Activated CD4-positive, alpha-beta T cell treated with anti-CD3 and anti-CD28 coated beads, Interleukin-10, Interleukin-2, amounts not matched to agents 100 ng/mL and 50 ng/mL, durations not matched to agents 16 hours and 8 hours (primary cell): ENCODE data around the gene ADAT3.
A peak's percentile ranks its signal among the peaks of the same experiment; 100 is the strongest.
"Not testable (repeated sequence)": the region's sequence is repeated elsewhere in the genome, so short reads cannot be mapped to it uniquely, and the experiment has no call there.

Source experiments
- DNase-seq: peaks from one replicate; pipeline ENCODE4 v3.0.0-alpha.2; 2020

Gene ADAT3

DNA sequence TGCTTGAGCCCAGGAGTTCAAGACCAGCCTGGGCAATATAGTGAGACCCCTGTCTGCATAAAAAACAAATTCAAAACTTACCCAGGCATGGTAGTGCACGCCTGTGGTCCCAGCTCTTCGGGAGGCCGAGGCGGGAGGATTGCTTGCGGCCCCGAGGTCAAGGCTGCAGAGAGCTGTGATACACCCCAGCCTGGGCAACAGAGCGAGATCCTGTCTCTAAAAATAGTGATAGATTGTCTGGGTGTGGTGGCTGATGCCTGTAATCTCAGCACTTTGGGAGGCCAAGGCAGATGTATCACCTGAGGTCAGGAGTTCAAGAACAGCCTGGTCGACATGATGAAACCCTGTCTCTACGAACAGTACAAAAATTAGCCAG lies 37.9 kb upstream of the ADAT3 start:
- no peak for DNase-seq

DNA sequence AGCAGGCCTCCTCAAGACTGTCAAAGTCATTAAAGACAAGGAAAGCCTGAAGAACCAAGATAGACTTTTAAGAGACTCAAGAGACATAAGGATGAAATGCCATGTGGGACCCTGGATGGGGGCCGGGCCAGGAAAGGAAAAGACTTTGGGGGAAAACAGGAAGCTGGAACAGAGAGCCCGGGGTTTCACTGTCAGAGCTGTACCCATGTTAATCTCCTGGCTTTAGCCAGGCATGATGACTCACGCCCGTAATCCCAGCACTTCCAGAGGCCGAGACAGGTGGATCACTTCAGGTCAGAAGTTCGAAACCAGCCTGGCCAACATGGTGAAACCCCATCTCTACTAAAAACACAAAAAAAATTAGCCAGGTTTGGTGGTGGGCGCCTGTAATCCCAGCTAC lies 36.2 kb upstream of the ADAT3 start:
- no peak for DNase-seq

DNA sequence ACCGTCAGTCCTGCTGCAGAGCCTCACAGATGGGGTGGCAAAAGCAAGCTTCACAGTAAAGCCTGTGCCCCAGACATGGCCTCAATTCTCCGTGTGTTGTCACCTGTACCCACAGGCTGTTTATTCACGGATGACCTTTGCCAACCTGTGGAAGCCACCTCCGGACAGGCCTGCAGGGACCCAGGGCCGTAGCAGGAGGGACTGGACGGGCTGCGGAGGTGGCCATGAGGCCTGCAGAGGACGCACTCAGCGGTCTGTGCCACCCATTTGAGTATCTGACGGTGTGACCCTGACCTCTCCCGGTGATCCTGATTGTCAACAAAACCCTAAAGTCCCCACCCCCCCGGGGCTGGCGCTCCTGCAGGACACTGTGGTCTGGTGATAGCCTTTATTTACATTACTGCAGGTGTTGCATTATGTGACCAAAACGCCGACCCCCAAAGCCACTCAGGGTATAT lies 34.0 kb upstream of the ADAT3 start:
- no peak for DNase-seq

DNA sequence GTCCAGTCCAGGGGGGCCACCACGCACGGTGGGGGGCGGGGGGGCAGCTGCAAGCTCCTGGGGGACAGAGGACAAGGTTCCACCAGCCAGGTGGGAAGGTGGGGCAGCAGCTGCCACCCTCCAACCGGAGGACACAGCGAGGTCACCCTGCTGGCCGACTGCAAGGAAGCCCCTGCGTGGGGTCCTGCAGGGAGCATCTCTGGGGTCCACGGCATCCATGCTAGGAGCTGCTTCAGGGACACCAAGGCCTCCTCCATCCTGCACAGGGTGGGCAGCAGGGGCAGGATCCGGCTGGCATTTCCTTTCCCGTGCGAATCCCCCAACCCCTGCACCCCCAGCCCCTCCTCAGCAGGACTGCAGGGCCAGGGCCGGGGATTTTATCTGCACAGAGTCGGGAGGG lies 33.6 kb upstream of the ADAT3 start:
- DNase-seq: no peak

DNA sequence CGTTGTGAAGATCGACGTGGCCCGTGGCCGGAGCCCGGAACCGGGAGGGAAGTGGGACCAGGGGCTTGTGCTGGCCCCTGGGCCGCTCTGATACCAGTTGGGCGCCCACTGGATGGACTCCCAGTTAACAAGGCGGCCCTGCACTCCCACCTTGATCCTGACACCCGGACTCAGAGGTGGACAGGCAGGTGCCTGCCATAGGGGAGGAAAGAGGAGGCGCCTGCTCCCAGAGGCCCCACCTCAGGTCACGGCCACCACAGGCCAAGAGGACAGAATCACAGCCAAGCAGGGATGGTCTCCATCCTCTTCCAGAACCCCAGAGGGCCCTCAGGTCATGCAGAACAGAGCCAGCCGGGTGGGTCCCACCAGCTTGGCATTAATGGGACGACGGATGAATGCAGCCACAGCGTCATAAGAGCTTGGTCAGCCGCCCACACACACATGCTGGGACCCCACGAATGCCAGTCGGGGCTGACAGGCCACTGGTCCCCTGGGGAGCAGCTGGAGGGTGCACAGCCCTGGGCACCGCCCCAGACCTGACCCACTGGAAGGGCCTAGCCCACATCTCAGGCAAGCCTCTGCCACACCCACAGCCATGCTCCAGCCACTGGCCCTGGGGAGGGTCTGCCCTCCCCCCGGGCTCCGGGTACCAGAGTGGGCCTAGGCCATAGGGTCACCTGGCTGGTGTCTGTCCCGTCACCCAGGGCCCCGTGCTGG lies 32.2 kb upstream of the ADAT3 start:
- DNase-seq: no peak

DNA sequence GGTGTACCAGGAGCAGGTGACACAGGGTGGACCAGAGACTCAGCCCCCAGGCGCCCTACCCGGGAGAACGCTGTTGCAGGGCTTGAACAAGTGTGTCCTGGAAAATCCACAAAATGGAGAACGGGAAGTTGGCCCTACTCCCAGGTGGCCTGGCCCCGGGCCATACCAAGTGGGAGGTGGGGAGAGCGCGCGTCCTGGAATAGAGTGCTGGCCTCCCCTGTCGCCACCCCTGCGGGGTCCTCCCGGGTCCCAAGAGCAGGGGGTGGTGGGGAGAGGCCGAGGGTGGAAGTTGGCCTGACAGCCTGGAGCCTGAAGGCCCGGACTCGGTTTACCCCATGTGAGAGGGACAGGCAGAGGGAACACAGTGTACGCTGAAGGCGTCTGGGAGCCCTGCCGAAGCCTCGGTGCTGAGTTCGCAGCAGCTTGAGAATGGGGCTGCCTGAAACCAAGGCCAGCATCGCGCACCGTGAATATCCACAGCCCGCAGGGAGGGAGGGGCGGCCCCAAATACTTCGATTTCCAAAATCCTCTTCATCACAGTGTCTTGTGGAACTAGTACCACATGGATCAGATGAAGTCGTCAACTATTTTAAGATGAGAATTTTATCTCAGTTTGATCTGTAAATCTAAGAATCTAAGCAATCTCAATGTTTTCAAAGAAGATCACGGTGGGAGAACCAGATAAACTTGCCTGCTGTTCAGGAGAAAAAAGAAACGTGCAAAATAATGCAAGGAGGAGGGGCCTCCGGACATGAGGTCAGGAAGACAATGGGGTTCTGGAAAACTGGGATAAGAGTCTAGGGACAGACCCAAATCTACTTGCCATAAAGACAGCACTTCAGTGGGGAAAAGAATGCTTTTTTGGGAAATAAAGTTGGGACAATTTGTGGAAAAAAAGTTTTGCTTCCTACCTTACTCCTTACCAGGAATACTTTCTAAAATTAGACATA lies 31.4 kb upstream of the ADAT3 start:
- no peak for DNase-seq

DNA sequence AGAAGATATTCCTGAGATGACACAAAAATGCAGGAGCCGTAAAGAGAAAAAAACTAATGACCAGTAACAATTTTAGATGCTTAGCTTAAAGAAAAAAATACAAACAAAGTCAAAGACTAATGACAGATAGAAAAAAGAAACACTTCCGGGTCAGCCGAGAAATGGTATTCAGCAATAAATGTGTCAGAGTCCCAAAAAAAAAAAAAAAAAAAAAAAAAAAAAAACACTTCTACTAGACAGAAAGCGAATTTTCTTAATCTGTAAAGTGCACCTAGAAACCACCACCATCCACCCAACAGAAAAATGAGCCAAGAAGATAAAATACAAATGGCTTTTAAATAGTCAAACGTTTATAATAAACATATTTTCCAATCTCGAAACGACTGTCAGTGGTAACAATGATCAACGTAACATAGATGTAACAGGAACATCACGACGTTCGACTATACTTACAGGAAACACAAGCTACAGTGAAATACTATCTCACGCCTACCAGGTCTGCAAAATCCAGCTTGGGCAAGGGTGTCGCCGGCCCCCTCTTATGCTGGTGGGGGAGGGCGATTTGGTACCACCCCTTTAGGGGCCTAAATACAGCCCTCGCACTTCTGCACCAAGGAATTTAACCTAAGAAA lies 30.5 kb upstream of the ADAT3 start:
- peak; percentile 56 for DNase-seq

DNA sequence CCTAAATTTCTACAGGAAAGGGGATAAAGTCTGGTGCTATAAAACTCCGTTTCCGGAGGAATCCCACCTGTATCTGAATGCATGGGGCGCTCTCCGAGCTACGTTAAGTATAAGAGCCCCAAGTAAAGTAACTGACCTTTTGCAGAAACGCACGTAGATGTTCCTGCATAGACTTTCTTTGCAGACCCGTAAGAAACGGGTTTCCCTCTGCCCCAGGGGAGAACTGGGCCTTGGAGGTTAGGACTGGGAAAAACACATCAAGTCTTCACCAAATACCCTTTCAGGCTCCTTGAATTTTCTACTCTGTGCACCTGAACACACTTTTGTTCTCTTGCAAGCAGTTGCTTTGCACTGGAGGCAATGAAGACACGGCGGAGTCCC lies 29.9 kb upstream of the ADAT3 start:
- not testable (repeated sequence) for DNase-seq

DNA sequence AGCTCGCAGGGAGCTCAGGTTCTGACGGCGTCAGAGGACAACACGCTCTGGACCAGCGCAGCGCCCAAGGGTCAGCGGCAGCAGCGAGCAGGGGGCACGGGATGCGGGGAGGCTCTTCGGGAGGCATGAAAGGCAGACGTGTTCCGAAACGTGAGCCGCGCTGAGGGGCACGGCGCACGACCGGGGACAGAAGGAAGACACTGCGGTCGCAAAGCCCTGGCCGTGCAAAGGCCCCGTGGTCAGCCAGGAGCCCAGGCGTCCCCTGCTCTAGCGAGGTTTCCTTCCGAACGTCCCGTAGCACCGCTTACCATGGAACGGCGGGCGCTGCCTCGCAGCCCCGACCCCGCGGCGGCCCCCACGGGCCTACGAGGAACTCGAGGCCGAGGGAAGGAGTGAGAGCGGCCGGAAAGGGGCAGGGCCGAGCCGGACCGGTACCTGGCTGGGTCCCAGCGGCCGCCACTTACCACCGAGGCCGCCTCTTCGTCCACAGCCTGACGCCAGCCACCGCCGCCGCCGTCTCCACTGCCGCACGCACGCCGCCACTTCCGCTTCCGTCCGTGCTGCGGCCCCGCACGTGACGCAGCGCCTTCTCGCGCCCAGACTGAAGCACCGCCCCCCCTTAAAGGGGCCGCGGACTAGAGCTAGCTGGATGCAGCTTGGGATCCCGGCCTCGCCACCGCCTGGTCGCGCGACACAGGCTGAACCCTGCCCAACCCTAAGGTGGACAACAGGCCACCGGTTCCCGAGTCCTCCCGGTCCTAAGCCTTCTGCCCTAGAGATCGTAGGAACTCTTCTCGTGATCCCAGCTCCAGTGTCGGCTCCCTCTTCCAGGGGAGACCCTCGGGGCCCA lies 29.3 kb upstream of the ADAT3 start:
- peak; percentile 94 for DNase-seq

DNA sequence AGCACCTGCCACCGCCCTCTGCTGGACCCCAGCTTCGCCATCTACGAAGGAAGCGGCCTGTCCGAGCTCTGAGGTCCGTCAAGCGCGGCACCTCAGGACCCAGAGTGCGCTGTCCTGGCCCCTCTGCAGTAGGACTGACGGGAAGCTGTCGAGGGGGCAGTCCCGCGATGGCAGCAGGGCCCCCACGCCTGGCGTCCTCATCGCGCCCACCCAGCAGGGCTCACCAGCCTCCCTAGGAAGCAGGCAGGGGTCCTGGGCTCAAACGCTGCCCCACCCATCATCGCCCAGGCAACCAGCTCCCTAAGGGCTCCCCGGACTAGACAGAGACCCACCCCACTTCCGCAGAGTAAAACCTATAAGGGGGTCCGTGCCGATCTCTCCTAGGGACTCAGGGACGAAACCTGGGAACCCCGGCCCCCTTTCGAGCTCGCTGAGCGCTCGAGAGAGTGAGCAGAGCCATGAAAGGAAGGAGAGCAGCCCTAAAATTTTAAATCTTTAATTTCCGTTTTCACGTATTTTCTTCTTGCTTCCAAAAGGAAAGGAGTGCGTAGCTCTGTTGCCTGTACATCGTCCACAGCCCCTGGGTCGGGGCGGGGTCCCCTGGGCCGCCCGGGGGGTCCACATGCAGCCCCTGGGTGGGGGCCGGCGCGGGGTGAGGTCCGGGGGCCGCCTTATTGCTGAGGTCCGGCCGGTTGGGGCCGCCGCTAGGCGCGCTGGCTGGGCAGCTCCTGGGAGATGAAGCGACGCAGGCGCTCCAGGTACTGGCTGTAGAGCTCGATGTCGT lies 28.5 kb upstream of the ADAT3 start:
- not testable (repeated sequence) for DNase-seq

DNA sequence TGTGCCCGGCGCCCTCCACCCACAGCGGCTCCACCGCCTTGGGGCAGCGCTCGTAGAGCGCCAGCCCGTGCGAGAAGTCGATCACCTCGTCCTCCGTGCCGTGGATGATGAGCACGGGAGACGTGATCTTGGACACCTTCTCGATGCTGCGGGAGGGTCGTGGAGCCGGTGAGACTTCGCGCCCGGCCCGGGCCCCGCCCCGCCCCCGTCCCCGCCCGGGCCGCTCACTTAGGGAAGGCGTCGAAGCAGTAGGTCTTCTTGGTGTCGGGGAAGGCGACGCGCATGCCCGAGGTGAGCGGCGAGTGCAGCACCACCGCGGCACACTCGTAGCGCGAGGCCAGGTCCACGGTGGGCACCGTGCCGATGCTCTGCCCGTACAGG lies 27.9 kb upstream of the ADAT3 start:
- DNase-seq: not testable (repeated sequence)

DNA sequence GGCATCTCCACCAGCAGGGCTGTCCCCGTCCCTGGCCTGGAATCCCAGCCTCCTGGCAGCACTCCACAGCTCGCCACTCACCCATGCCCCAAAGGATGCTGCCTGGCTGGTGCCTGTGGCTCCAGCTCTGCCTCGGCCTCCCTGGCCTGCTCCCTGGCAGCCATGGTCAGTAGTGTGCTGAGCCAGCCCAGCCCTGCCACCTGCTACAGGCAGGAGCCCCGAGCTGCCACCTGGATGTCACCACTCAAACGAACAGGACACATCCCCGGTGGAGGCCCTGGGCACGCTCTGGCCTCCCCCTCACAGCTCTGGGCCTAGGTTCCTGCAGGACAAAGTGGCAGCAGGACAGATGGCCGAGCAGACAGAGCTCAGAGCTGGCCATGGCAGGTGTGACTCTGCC lies 26.6 kb upstream of the ADAT3 start:
- not testable (repeated sequence) for DNase-seq

DNA sequence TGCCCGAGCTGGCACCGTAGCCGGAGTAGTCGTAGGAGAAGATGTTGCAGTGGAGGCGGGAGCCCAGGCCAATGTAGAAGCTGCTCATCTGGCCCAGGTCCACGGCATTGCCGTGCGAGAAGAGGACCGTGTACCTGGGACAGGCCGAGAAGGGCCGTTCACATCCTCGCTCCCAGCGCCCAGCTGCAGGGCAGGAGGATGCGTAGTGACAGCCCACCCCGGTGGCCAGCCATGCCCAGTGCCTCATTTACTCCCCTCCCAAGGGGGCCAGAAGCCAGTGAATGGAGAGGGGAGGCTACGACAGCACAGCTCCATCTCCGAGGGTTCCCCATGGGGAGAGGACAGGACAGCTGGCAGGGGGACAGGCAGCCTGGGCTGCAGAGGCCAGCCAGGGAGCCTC lies 25.2 kb upstream of the ADAT3 start:
- not testable (repeated sequence) for DNase-seq

DNA sequence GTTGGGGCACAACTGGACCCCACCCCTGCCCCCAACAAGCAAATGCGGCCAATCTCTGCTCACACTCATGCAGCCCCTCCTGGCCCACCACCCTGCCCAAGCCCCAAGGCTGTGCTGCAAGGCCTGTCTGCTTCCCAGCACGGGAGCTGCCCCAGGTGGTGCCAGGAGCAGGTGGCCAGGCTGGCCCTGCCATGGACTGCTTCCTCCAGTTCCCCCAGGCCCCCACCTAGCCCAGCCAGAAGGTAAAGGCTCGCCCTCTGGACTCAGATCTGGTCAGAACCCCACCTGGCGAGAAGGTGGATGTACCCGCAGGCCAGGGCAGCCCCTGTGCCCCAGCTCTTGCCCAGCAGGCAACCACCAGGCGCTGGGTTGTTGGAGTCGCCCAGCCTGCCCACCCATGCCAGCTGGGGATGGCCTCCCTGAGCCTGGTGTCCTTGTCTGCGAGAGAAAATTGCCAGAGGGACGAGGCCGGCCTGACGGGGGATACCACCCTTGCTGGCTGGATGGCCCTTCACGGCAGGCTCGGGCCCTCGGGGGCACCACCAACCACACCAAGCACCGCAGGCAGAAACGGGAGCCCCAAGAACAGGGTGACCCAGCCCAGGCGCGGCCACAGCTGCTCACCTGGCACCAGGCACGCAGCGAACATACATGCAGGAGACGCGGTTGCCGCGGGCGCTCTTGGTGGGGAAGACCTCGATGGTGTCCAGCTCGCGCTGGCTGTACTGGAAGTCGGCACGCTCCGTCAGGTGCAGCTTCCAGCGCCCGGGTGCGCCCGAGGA lies 24.4 kb upstream of the ADAT3 start:
- no peak for DNase-seq

DNA sequence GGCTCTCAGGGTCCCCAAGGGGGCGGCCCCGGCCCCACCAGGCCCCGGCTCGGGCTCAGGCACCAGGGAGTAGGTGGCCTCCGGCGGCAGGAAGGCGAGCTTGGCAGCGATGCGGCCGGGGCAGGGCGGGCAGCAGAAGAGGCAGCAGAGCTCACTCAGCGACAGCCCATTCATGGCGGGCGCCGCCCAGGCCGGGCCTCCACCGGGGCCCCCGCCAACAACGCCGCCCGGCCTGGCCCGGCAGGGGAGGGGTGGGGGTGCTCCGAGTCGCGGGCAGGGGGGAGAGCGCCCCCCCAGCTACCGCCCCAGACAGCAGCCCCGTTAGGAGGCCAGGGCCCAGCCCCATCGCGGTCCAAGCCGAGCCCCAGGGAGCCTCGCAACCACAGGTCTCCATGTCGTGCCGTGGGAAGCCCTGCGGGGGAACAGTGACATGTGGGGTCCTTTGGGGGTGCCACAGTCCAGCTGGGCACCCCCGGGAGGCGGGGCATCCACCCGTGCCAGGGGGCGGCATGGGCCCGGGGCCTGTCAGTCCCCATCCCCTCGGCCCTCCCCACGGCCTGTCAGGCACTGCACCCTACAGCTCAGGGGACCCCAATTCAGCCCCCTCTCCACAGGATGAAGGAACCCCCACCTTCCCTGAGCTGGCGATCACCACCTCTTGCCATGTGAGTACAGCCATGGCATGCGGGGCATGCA lies 23.7 kb upstream of the ADAT3 start:
- DNase-seq: not testable (repeated sequence)

DNA sequence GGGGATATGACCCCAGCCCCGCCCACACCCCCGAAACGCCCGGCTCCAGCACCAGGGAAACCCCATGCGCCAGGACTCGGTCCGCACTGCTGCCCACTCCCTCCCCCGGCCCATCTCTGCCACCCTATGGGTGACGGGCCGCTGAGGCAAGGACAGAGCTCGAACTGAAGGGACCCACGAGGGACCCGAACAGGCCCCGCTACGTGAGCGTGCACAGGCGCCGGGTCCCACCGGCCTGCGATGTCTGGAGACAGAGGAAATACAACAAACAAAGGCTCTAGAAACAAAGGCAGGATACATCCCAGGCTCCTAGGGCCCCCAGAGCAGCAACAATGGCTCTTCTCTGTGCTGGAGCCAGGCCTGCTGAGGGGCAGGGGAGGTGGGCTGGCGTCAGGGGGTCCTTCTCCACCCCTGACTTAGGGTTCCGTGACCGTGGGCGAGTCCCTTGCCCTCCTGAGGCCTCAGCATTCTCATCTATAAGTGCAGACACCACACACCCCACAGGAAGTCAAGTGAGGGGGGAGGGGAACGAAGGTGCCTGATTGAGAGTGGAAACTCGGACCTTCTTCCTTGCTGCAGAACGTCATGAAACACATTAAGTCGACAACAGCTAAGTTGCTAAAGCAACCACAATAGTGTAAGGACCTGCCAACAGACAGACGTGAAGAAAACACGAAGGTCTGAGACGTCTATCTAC lies 23.0 kb upstream of the ADAT3 start:
- peak; percentile 88 for DNase-seq

DNA sequence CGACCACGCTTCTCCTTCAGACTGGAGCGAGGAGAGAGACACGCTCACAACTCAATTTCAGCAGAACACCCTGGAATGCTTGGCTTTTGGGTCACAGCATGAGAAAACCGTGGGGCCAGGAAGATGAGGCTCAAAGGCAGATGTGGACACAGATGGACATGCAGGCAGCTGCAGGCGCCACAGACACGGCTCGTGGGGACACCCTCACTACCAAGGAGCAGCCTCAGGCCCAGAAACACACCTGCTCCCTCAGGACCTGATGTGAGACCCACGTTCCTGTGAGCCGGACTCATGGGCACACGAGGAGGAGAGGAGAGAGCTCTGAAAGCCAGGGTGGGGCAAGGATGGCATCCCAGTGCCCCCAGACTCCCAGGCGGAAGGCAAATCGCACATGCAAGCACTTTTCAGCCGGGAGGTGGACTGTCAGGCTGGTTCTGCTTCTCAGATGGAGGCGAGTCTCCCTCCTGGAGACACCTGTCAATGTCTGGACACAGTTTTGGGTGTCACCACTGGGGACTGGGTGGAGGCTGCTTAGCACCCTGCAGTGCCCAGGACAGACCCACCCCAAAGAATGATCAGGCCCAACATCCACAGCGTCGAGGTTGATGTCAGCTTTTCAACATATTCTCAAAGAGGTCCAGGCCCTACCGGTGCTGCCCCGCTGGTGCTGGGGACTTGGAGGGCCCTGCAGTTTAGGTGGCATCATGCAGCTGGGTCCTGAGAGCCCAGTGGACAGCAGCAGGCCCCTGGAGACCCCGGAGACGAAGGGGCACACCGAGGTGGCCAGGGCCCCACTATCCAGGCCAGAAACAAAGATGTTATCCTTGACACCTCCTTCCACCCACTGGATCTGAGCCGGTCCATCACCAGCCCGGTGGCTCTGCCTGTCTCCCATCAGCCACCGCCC lies 22.2 kb upstream of the ADAT3 start:
- DNase-seq: no peak

DNA sequence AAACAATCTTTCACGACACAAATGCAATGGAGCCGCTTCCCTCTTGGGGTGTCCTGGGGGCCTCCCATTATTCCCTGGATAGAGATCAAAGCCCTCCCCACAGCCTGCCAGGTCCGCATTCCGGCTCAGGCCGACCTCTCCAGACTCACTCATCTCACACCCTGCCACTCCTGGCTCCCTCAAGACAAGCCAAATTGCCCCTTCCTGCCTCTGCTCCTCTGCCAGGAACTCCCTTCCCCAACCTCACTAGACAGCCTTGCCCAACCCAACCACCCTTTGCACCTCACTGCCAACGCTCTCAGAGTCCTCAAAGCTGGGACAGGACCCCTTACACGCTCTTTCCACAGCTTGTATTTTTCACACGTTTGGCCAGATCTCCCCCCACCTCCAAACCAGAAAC lies 21.4 kb upstream of the ADAT3 start:
- DNase-seq: peak; percentile 43

DNA sequence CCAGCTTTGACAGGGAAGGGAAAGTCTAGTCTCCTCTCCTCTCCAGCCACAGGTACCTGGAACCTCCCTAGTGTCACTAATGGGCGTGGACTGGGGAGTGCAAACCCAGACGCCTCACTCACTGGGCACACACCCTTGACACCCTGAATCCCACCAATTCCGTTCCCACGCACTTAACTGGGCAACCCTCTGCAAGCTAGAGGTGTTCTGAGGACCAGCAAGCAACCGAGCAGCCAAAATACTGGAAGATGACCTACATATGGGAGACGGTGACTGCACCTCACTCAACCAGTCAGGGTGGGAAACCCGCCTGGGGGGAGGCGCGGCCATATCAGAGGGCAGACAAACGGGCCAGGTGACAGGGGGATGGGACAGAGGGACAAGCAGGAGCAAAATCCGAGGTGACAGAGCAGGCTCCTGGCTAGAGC lies 20.9 kb upstream of the ADAT3 start:
- DNase-seq: peak; percentile 38
